Naive thymus-derived CD8-positive, alpha-beta T cell (primary cell): ENCODE results near the gene KCNK1. TPM values are rescaled to one million over a fixed set of nuclear protein-coding genes. Genes with fewer than 3 reads are reported as not detected.
A peak's percentile ranks its signal among the peaks of the same experiment; 100 is the strongest.
"Not testable (repeated sequence)": the region's sequence is repeated elsewhere in the genome, so short reads cannot be mapped to it uniquely, and the experiment has no call there.

Experiments
- ATAC-seq, 2 donors: fragments of 150-1000 bp; cut with Tn5 transposase in 1 of 2; sonication (Bioruptor Pico), chemical (Tn5 transposase) in 1 of 2; 1 replicate in 1 of 2; 2 replicates in 1 of 2; pipeline ENCODE4 v1.10.0; 2021; ENCODE audit warnings: mild to moderate bottlenecking in 2 of 2, moderate library complexity in 2 of 2
- POLR2A ChIA-PET: fragments of 350-600 bp; sonication (Branson Sonifier 250); formaldehyde crosslinking; loops from one replicate; lab custom pipeline; 2021; ENCODE audit warnings: antibody characterized with exemption; lab: Charles Lee
- DNase-seq, 10 donors: peaks; one replicate each; pipeline versions ENCODE4 v3.0.0 to v3.0.0-alpha.2; 2020 to 2022
- H3K27ac Mint-ChIP-seq, 10 donors: one replicate each; pipeline ENCODE4 v1.8.0; 2020 to 2022; ENCODE audit warnings: mild to moderate bottlenecking in 10 of 10, mixed read lengths in 10 of 10, moderate library complexity in 4 of 10, inconsistent platforms in 1 of 10
- H3K27me3 Mint-ChIP-seq, 5 donors: one replicate each; pipeline ENCODE4 v1.8.0; 2021 to 2022; ENCODE audit warnings: mixed read lengths in 5 of 5
- H3K36me3 Mint-ChIP-seq, 3 donors: one replicate each; pipeline ENCODE4 v1.8.0; 2020 to 2022; ENCODE audit warnings: mixed read lengths in 3 of 3, mild to moderate bottlenecking in 2 of 3, inconsistent platforms in 1 of 3
- H3K4me1 Mint-ChIP-seq, 4 donors: one replicate each; pipeline ENCODE4 v1.8.0; 2021 to 2022; ENCODE audit warnings: mixed read lengths in 4 of 4
- H3K4me3 Mint-ChIP-seq, 10 donors: one replicate each; pipeline ENCODE4 v1.8.0; 2020 to 2022; ENCODE audit warnings: mild to moderate bottlenecking in 10 of 10, mixed read lengths in 10 of 10, moderate library complexity in 6 of 10, inconsistent platforms in 1 of 10
- H3K9me3 Mint-ChIP-seq, 9 donors: one replicate each; pipeline ENCODE4 v1.8.0; 2020 to 2022; ENCODE audit warnings: mixed read lengths in 9 of 9, mild to moderate bottlenecking in 3 of 9, inconsistent platforms in 1 of 9, moderate library complexity in 1 of 9
- polyA plus RNA-seq, 3 donors: library from polyadenylated mRNA; unstranded; fragments of 300-500 nt; fragmentation: Illumina TruSeq; gene quantifications; one replicate each; pipeline ENCODE4 v1.2.3, GENCODE V29; 2021
- total RNA-seq, 8 experiments: library from RNA in 2 of 8; stranded (reverse) in 2 of 8; gene quantifications; one replicate each; pipeline ENCODE4 v1.2.3 and lab custom pipeline; 2021 to 2026

Gene KCNK1
- total and polyA plus RNA-seq, 5 experiments from 2014 or later, result not detected

GRCh38 chr1:233610628-233611027, 3.3 kb upstream of the KCNK1 start:
- H3K36me3 Mint-ChIP-seq, result peaks cover 0 to 2% (median 0%) of the 10 kb centered on the region in 3 donors
- peaks cover 0 to 7% (median 0%) of the 10 kb centered on the region in 9 donors for H3K9me3 Mint-ChIP-seq
- DNase-seq (no peak), ATAC-seq (no peak)
- H3K27ac Mint-ChIP-seq, result no peak overlapping the region
- no peak overlapping the region for H3K4me3 Mint-ChIP-seq
- peaks cover 0 to 6% (median 2%) of the 10 kb centered on the region in 4 donors for H3K4me1 Mint-ChIP-seq
- peaks cover 38 to 75% (median 54%) of the 10 kb centered on the region in 5 donors for H3K27me3 Mint-ChIP-seq
- POLR2A ChIA-PET, result no interaction called here

GRCh38 chr1:233611363-233611762, 2.5 kb upstream of the KCNK1 start:
- H3K4me3 Mint-ChIP-seq, ATAC-seq, POLR2A ChIA-PET, H3K27ac Mint-ChIP-seq, H3K9me3 Mint-ChIP-seq, DNase-seq, H3K36me3 Mint-ChIP-seq, H3K4me1 Mint-ChIP-seq: not testable (repeated sequence)
- H3K27me3 Mint-ChIP-seq, result peaks cover 44 to 82% (median 59%) of the 10 kb centered on the region in 5 donors

GRCh38 chr1:233614173-233614742, 352 bp downstream of the KCNK1 start:
- peaks cover 0 to 6% (median 2%) of the 10 kb centered on the region in 4 donors for H3K4me1 Mint-ChIP-seq
- ATAC-seq, result no peak
- H3K27ac Mint-ChIP-seq, result no peak overlapping the region

GRCh38 chr1:233614743-233615521, 1.0 kb downstream of the KCNK1 start:
- H3K27ac Mint-ChIP-seq, result no peak overlapping the region
- H3K36me3 Mint-ChIP-seq, result peaks cover 0 to 2% (median 0%) of the 10 kb centered on the region in 3 donors
- peaks cover 0 to 8% (median 0%) of the 10 kb centered on the region in 9 donors for H3K9me3 Mint-ChIP-seq
- peaks cover 47 to 75% (median 61%) of the 10 kb centered on the region in 5 donors for H3K27me3 Mint-ChIP-seq
- no peak for DNase-seq
- ATAC-seq, result no peak
- peaks cover 0 to 6% (median 2%) of the 10 kb centered on the region in 4 donors for H3K4me1 Mint-ChIP-seq
- POLR2A ChIA-PET, result no interaction called here
- peak overlapping the region in 2 of 10 donors; percentile 13 to 46 for H3K4me3 Mint-ChIP-seq

More at GRCh38 chr1:233614173-233614742, 352 bp downstream of the KCNK1 start:
- Mint-ChIP-seq H3K4me3 (peak overlapping the region in 2 of 10 donors; percentile 13 to 46), H3K36me3 (peaks cover 0 to 2% (median 0%) of the 10 kb centered on the region in 3 donors), H3K27me3 (peaks cover 47 to 81% (median 63%) of the 10 kb centered on the region in 5 donors), H3K9me3 (peaks cover 0 to 5% (median 0%) of the 10 kb centered on the region in 9 donors)
- POLR2A ChIA-PET, result no interaction called here
- DNase-seq, result no peak

GRCh38 chr1:233615571-233615970, 1.7 kb downstream of the KCNK1 start:
- Mint-ChIP-seq H3K9me3 (peaks cover 0 to 8% (median 0%) of the 10 kb centered on the region in 9 donors), H3K4me1 (peaks cover 0 to 6% (median 2%) of the 10 kb centered on the region in 4 donors), H3K27ac (no peak overlapping the region), H3K27me3 (peaks cover 45 to 70% (median 58%) of the 10 kb centered on the region in 5 donors), H3K36me3 (peaks cover 0 to 2% (median 0%) of the 10 kb centered on the region in 3 donors), H3K4me3 (peak overlapping the region in 1 of 10 donors; percentile 46)
- ATAC-seq (no peak), DNase-seq (no peak)
- POLR2A ChIA-PET, result no interaction called here

GRCh38 chr1:233617025-233617424, 3.1 kb downstream of the KCNK1 start:
- no peak for ATAC-seq

GRCh38 chr1:233619414-233619813, 5.5 kb downstream of the KCNK1 start:
- not testable (repeated sequence) for ATAC-seq, DNase-seq

More at GRCh38 chr1:233617025-233617424, 3.1 kb downstream of the KCNK1 start:
- H3K9me3 Mint-ChIP-seq, result peaks cover 0 to 8% (median 0%) of the 10 kb centered on the region in 9 donors
- peaks cover 0 to 5% (median 2%) of the 10 kb centered on the region in 4 donors for H3K4me1 Mint-ChIP-seq
- H3K27me3 Mint-ChIP-seq, result peaks cover 36 to 59% (median 46%) of the 10 kb centered on the region in 5 donors
- H3K27ac Mint-ChIP-seq, result no peak overlapping the region
- no peak for DNase-seq
- H3K36me3 Mint-ChIP-seq, result peaks cover 0 to 2% (median 0%) of the 10 kb centered on the region in 3 donors
- no peak overlapping the region for H3K4me3 Mint-ChIP-seq
- POLR2A ChIA-PET, result no interaction called here

GRCh38 chr1:233620065-233620464, 6.2 kb downstream of the KCNK1 start:
- H3K4me1 Mint-ChIP-seq, result peaks cover 0 to 2% (median 0%) of the 10 kb centered on the region in 4 donors
- POLR2A ChIA-PET, result no interaction called here
- H3K27ac Mint-ChIP-seq, result no peak overlapping the region
- peaks cover 20 to 49% (median 35%) of the 10 kb centered on the region in 5 donors for H3K27me3 Mint-ChIP-seq
- no peaks in the 10 kb centered on the region for H3K36me3 Mint-ChIP-seq
- DNase-seq (no peak), ATAC-seq (no peak)
- H3K9me3 Mint-ChIP-seq, result peaks cover 0 to 3% (median 0%) of the 10 kb centered on the region in 9 donors
- no peak overlapping the region for H3K4me3 Mint-ChIP-seq

More at GRCh38 chr1:233619414-233619813, 5.5 kb downstream of the KCNK1 start:
- POLR2A ChIA-PET, H3K36me3 Mint-ChIP-seq, H3K9me3 Mint-ChIP-seq, H3K4me3 Mint-ChIP-seq, H3K4me1 Mint-ChIP-seq, H3K27ac Mint-ChIP-seq: not testable (repeated sequence)
- peaks cover 26 to 55% (median 39%) of the 10 kb centered on the region in 5 donors for H3K27me3 Mint-ChIP-seq

- Mint-ChIP-seq H3K27me3 (peaks cover 9 to 30% (median 19%) of the 10 kb centered on the region in 5 donors), H3K27ac (no peak overlapping the region), H3K9me3 (peaks cover 0 to 3% (median 0%) of the 10 kb centered on the region in 9 donors), H3K4me1 (no peaks in the 10 kb centered on the region), H3K36me3 (no peaks in the 10 kb centered on the region), H3K4me3 (no peak overlapping the region)
- DNase-seq, result no peak
- no peak for ATAC-seq
- POLR2A ChIA-PET, result no interaction called here
These were observed 8.0 kb downstream of the KCNK1 start for GRCh38 chr1:233621923-233622322.

GRCh38 chr1:233624289-233624688, 10.4 kb downstream of the KCNK1 start:
- POLR2A ChIA-PET, result no interaction called here

GRCh38 chr1:233625087-233625486, 11.2 kb downstream of the KCNK1 start:
- H3K36me3 Mint-ChIP-seq, result no peaks in the 10 kb centered on the region
- H3K27ac Mint-ChIP-seq, result no peak overlapping the region
- H3K4me3 Mint-ChIP-seq, result no peak overlapping the region
- POLR2A ChIA-PET, result no interaction called here
- H3K9me3 Mint-ChIP-seq, result no peaks in the 10 kb centered on the region
- DNase-seq (no peak), ATAC-seq (no peak)
- no peaks in the 10 kb centered on the region for H3K4me1 Mint-ChIP-seq
- peaks cover 3 to 27% (median 6%) of the 10 kb centered on the region in 5 donors for H3K27me3 Mint-ChIP-seq

More at GRCh38 chr1:233624289-233624688, 10.4 kb downstream of the KCNK1 start:
- DNase-seq (no peak), ATAC-seq (no peak)
- Mint-ChIP-seq H3K27ac (no peak overlapping the region), H3K4me3 (no peak overlapping the region), H3K9me3 (peaks cover 0 to 2% (median 0%) of the 10 kb centered on the region in 9 donors), H3K36me3 (no peaks in the 10 kb centered on the region), H3K27me3 (peaks cover 4 to 23% (median 8%) of the 10 kb centered on the region in 5 donors), H3K4me1 (no peaks in the 10 kb centered on the region)

GRCh38 chr1:233625510-233625981, 11.6 kb downstream of the KCNK1 start:
- no peak overlapping the region for H3K27ac Mint-ChIP-seq
- ATAC-seq, result no peak
- POLR2A ChIA-PET, result no interaction called here
- H3K36me3 Mint-ChIP-seq, result no peaks in the 10 kb centered on the region
- no peak for DNase-seq
- H3K4me3 Mint-ChIP-seq, result no peak overlapping the region
- no peaks in the 10 kb centered on the region for H3K9me3 Mint-ChIP-seq
- peaks cover 3 to 27% (median 6%) of the 10 kb centered on the region in 5 donors for H3K27me3 Mint-ChIP-seq
- H3K4me1 Mint-ChIP-seq, result no peaks in the 10 kb centered on the region

- H3K36me3 Mint-ChIP-seq, result no peaks in the 10 kb centered on the region
- POLR2A ChIA-PET, result no interaction called here
- no peaks in the 10 kb centered on the region for H3K4me1 Mint-ChIP-seq
- no peak overlapping the region for H3K4me3 Mint-ChIP-seq
- no peaks in the 10 kb centered on the region for H3K9me3 Mint-ChIP-seq
- no peak for ATAC-seq
- no peak overlapping the region for H3K27ac Mint-ChIP-seq
- DNase-seq, result no peak
- H3K27me3 Mint-ChIP-seq, result peaks cover 0 to 23% (median 5%) of the 10 kb centered on the region in 5 donors
These were observed 13.5 kb downstream of the KCNK1 start for GRCh38 chr1:233627376-233627775.
